GM19324 (cell line): ENCODE measurements around the gene CDC25A.

Experiments
- ATAC-seq: cut with Tn5 transposase; IDR thresholded peaks from one replicate; pipeline ENCODE4 v1.9.1; 2021; ENCODE audit warnings: mild to moderate bottlenecking, moderate library complexity; ENCODE audit not compliant: unreplicated experiment, low FRiP score

The CDC25A gene

DNA sequence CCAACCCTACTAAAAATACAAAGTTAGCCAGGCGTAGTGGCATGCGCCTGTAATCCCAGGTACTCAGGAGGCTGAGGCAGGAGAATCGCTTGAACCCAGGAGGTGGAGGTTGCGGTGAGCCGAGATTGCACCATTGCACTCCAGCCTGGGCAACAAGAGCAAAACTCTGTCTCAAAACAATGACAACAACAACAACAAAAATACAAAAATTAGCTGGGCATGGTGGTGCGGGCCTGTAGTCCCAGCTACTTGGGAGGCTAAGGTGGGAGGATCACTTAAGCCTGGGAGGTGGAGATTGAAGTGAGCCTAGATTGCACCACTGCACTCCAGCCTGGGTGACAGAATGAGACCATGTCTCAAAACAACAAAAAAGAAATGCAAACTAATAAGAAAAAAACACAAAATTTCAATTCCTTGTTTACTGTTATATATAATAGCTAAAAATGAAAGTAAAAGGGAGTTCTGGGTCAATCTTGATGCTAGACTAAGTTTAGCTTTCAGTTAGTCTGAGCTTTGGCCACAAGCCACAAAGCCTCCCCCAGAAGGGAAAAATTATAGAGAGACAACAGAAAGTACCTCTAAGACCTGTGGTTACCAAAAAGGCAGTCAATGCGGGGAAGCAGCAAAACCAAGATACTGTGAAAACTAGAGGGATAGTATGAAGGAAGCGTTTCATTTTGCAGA is 76.0 kb downstream of the CDC25A start:
- ATAC-seq, result peak; percentile 91

DNA sequence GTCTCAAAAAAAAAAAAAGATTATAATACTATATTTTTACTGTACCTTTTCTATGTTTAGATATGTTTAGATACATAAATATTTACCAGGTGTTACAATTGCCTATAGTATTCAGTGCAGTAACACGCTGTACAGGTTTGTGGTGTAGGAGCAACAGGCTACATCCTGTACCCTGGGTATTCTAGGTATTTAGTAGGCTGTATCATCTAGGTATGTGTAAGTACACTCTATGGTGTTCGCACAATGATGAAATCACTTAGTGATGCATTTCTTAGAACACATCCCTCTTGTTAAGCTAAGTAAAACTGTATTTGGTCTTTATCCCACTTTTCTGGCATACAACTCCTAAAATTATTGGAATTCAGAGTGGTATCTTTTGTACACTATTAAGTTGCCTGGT is 77.8 kb downstream of the CDC25A start:
- ATAC-seq, result no peak

DNA sequence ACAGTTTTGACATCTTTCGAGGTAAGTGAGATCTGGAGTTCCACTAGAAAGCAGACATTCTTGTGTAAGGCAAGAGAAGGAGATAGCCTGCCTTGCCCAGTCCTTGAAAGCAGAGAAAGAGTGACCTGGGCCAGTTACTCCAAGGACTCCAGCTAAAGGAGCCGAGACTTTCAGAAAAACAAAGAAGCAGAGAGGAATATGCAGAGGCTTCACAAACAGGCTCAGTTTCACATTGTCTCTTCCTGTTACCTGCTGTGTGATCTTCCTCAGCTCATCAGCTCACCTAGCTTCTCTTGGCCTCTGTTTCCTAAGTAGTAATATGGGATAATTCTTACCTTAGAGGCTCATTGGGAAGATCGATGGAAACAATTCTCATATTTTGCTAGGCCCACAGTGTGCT is 81.0 kb downstream of the CDC25A start:
- ATAC-seq, result no peak
